Measurements from ENCODE around the gene SPON1.

DNA sequence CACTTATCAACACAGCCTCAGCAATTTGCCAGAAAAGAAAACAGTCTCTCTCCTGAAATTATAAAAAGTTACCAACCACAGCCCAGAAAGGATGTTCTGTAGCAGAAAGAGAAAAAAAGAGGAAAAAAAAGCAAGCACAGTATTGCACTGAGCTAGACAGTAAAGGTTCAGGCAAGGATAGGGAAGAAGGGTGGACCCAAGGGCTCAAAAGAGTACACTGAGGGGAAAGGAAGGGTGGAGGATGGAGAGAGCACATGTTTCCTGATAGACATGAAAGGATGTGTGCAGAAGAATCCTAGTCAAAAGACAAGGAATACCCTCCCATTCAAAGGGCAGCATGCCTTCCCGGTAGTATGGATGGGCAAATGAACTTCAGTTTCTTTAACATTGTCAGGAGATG is 337.4 kb downstream of the SPON1 start:
- TF ChIP-seq CTCF (IDR thresholded peaks at IDR 0.05; ENCODE audit: low read depth, low read length, missing input control) (no peak), TAF1 (conservative IDR thresholded peaks at IDR 0.05) (no peak), FOXA1 (IDR thresholded peaks at IDR 0.05) (no peak), REST (IDR thresholded peaks at IDR 0.05) (no peak), YY1 (IDR thresholded peaks at IDR 0.05) (no peak)
